DMS 273 (cell line): ENCODE data around the gene KDM5D.

Experiments
- DNase-seq: peaks from one replicate; lab custom pipeline; 2025; ENCODE audit not compliant: unreplicated experiment; lab: John Stamatoyannopoulos, UW

The KDM5D gene

DNA sequence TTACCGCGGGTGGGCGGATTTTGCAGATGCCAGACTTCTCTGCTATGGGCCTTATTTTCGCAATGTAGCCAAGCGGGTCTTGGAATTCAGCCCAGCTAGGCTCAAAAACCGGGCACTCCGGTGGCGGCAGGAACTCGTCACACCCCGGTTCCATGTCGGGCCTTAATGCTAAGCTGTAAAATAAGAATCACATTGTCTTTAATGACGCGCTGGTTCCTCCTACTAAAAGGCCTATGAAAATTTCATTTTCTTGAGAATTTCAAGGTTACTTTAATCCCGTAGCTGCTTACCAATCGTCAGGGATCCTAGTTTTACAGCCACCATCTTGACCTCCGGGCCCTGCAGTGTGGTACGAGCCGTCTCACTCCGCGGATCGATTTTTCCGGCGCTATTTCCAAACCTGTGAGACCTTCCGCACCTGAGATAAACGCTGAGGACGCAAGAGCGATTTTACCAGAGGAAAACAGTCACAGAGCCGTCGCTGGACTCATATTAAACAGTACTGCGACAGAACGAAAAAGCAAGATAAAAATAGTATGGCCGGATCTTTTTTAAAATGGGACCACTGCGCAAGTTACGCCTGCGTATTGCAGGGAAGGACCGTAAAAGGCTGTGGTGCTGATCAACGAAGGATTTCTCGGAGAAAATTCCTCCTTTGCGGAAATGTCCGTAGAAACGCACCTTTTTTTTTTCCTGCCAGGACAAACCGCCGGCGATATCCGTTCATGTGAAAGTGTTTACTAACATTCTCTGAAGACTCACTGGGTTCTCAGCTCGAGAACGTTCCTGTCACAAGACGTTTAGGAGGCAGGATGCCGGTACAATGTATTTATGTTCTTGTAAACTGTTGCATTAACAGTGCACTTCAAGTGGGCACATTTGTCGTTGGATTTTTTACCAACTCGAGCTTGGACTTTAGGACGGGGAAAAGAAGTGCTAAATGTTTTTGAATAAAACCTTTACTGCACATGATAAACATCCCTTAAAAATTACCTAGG is at the start of gene KDM5D:
Gene KDM5D, minus strand, starts transcription at position 346 of the 998 bp plus-strand sequence. Its CDS starts 192 bp downstream, at position 154.
- DNase-seq: no peak

DNA sequence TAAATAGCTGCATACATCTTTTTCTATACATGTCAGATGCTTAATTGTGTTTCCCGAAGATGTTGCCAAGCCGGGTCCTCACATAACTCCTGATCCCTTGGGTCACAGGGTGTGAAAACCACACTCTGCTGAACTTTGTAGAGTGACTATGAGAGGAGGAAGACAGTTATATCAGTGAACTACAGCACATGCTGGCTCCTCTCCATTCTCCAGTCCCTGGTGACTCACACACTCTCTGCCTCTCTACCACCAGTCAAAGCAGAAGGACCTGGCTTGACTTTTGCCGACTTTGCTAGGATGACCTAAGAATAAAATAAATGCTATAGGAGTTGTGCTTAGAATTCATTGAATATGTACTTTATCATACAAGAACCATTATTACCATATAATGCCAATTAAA is 23.8 kb upstream of the KDM5D start:
- no peak for DNase-seq

- DNase-seq: no peak
These were observed 1.2 kb downstream of the KDM5D start for GRCh38 chrY:19743331-19743730.

GRCh38 chrY:19742153-19742552 is 2.4 kb downstream of the KDM5D start:
- no peak for DNase-seq

- DNase-seq: no peak
These were observed 10.1 kb downstream of the KDM5D start for GRCh38 chrY:19734425-19734824.

DNA sequence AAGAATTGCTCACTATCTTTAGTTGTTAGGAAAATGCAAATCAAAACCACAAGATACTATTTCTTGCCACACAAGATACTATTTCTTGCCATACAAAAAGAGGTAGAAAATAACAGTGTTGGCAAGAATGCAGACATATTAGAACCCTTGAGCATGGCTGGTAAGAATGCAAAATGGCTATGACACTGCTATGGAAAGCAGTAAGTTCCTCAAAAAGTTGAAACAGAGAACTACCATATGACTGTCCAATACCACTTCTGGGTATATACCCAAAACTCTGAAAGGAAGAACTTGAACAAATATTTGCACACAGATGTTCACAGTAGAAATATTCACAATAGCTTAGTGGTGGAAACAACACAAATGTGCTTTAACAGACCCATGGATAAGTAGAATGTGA is 26.6 kb downstream of the KDM5D start:
- DNase-seq: no peak

- DNase-seq: no peak
These were observed 27.4 kb downstream of the KDM5D start for GRCh38 chrY:19717146-19717545.

- no peak for DNase-seq
These were observed 29.3 kb downstream of the KDM5D start for GRCh38 chrY:19715226-19715625.

DNA sequence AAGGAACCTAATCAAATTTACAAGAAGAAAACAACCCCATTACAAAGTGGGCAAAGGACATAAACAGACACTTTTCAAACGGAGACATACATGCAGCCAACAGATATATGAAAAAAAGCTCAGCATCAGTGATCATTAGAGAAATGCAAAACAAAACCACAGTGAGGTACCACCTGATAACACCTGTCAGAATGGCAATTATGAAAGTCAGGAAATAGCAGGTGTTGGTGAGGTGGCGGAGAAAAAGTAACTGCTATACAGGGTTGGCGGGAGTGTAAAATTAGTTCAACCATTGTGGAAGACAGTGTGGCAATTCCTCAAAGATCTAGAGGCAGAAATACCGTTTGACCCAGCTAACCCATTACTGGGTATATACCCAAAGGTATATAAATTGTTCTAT is 31.1 kb downstream of the KDM5D start:
- DNase-seq: no peak

GRCh38 chrY:19706273-19706672 is 38.3 kb downstream of the KDM5D start:
- no peak for DNase-seq

DNA sequence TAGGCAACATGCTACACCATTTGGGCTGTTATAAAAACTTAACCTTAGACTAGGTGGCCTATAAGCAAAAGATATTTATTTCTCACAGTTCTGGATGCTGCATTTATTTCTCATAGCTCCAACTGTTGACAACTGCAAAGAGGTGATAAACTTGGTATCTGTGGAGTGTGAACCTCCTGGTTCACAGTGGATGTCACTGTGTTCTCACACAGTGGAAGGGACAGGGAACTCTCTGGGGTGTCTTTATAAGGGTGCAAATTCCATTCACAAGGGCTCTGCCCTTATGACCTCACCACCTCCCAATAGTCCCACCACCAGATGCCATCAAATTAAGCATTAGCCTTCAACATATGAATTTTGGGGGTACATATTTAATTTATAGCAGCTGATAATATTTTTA is 46.0 kb downstream of the KDM5D start:
- no peak for DNase-seq

DNA sequence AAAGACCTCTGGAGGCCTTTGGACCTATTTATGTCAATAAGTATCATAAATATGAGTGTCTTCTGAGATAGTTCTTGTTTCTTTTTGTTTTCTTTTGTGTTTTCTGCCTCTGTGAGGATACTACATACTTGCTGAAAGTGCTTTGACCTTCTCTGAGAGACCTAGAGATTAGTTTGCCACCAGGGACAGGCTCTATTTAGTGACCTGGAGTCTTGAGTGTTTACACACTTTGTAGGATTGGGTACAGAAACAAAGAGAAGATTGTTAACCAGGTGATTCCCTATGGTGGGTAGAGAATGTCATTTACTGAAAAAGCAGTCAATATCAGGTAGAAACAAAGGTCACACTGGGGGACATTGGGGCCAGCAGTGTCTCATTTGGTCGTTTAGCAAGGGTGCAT is 63.7 kb downstream of the KDM5D start:
- DNase-seq: no peak
